MCF 10A (cell line): Measurements from ENCODE around the gene GRIK2. TPM values are rescaled to one million over a fixed set of nuclear protein-coding genes. Genes with fewer than 3 reads are reported as not detected.

Experiments
- BruUV-seq: library from RNA; stranded (reverse); fragments of 400-500 nt; replicated peaks from 2 replicates; lab custom pipeline; 2021; lab: Mats Ljungman, UMichigan
- CTCF ChIA-PET: fragments of 300-600 bp; sonication (Branson Sonifier 250); formaldehyde crosslinking; extraction: SDS; loops from one replicate; lab custom pipeline; 2021; ENCODE audit warnings: antibody characterized with exemption, inconsistent platforms; lab: Yijun Ruan, JAX
- POLR2A ChIA-PET: fragments of 300-600, 350-650 bp; sonication (Branson Sonifier 250); formaldehyde crosslinking; extraction: SDS; loops from one replicate; lab custom pipeline; 2020; ENCODE audit warnings: antibody characterized with exemption, inconsistent platforms; lab: Yijun Ruan, JAX
- DNase-seq: peaks from one replicate; pipeline ENCODE4 v3.0.0-alpha.2; 2018; ENCODE audit not compliant: unreplicated experiment
- H3K27ac Mint-ChIP-seq: one replicate; pipeline ENCODE4 v1.8.0; 2022; ENCODE audit warnings: mild to moderate bottlenecking, low read depth, mixed read lengths; ENCODE audit not compliant: unreplicated experiment
- H3K27me3 Mint-ChIP-seq: one replicate; pipeline ENCODE4 v1.8.0; 2022; ENCODE audit warnings: mixed read lengths; ENCODE audit not compliant: insufficient read depth, unreplicated experiment
- H3K36me3 Mint-ChIP-seq: one replicate; pipeline ENCODE4 v1.8.0; 2022; ENCODE audit warnings: mild to moderate bottlenecking, moderate library complexity, mixed read lengths; ENCODE audit not compliant: insufficient read depth, unreplicated experiment
- H3K4me1 Mint-ChIP-seq: one replicate; pipeline ENCODE4 v1.8.0; 2022; ENCODE audit warnings: mixed read lengths; ENCODE audit not compliant: insufficient read depth, unreplicated experiment
- H3K4me3 Mint-ChIP-seq: one replicate; pipeline ENCODE4 v1.8.0; 2022; ENCODE audit warnings: mild to moderate bottlenecking, moderate library complexity, mixed read lengths; ENCODE audit not compliant: unreplicated experiment
- H3K9me3 Mint-ChIP-seq: one replicate; pipeline ENCODE4 v1.8.0; 2022; ENCODE audit warnings: mixed read lengths; ENCODE audit not compliant: unreplicated experiment
- intact Hi-C: fragments of 100-400 bp; cut with micrococcal nuclease; formaldehyde crosslinking; loops from 2 replicates; pipeline ENCODE4 v1.14.1; 2022
- total RNA-seq: library from RNA; stranded (reverse); gene quantifications from 2 replicates; pipeline ENCODE4 v1.2.3, GENCODE V29; 2022
- TF ChIP-seq, protein P1 (sequence below): fragments of 200-600 bp; IDR thresholded peaks from one replicate; pipeline ENCODE4 v1.8.0; 2022; ENCODE audit warnings: antibody characterized with exemption, mild to moderate bottlenecking; ENCODE audit not compliant: unreplicated experiment

Gene GRIK2
- total RNA-seq, 1 experiment from 2014 or later: 0.89 TPM

DNA sequence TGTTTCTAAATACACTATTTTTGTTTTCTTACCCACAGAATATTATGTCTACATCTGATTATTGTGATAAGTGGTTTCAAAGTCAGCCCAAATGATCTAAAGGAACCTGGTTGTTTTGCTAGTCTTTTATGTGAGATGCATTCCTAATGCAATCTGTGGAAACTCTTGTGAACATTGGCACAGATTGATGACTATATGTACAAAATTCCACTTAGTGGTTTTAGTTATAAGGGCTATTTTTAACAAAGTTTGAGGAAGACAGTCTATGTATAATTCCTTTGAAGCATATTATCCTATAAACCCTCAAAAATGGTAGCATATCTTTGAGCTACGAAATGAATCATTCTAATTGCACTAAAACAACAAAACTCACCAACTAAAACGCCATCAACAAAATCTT is 140.9 kb downstream of the GRIK2 start:
- intact Hi-C loops: no loop called here
- Mint-ChIP-seq H3K36me3 (no peaks in the 10 kb centered on the region), H3K27ac (no peak overlapping the region), H3K4me3 (no peak overlapping the region), H3K9me3 (no peaks in the 10 kb centered on the region), H3K27me3 (no peaks in the 10 kb centered on the region), H3K4me1 (peaks cover 3% of the 10 kb centered on the region)
- TF ChIP-seq, protein P1, sequence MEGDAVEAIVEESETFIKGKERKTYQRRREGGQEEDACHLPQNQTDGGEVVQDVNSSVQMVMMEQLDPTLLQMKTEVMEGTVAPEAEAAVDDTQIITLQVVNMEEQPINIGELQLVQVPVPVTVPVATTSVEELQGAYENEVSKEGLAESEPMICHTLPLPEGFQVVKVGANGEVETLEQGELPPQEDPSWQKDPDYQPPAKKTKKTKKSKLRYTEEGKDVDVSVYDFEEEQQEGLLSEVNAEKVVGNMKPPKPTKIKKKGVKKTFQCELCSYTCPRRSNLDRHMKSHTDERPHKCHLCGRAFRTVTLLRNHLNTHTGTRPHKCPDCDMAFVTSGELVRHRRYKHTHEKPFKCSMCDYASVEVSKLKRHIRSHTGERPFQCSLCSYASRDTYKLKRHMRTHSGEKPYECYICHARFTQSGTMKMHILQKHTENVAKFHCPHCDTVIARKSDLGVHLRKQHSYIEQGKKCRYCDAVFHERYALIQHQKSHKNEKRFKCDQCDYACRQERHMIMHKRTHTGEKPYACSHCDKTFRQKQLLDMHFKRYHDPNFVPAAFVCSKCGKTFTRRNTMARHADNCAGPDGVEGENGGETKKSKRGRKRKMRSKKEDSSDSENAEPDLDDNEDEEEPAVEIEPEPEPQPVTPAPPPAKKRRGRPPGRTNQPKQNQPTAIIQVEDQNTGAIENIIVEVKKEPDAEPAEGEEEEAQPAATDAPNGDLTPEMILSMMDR: no peak
- ChIA-PET CTCF (no interaction called here), POLR2A (no interaction called here)
- no TSS peak for BruUV-seq
- no peak for DNase-seq

DNA sequence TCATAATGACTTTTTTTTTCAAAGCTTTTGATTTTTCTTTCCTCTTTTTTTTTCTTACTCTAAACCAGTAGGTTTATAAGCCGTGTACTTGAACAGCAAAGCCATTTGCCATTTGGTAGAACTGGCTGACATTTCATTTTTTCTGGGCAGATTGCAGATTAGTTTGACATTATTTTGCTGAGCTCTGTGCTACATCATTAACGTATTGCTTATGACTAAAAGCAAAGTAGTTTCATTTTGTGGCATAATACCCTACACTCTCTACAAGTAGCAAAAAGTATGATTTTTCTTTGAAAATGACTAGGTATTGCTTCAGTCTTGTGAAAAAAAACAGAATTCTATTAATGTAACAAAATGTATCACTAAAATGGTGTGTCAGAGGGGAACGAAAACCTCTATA is 141.3 kb downstream of the GRIK2 start:
- no peak for DNase-seq
- no peaks in the 10 kb centered on the region for H3K27me3 Mint-ChIP-seq
- H3K4me1 Mint-ChIP-seq: peaks cover 7% of the 10 kb centered on the region
- H3K27ac Mint-ChIP-seq: no peak overlapping the region
- no peaks in the 10 kb centered on the region for H3K36me3 Mint-ChIP-seq
- no peaks in the 10 kb centered on the region for H3K9me3 Mint-ChIP-seq
- intact Hi-C loops: no loop called here
- ChIA-PET CTCF (interaction anchor here (0.6 kb wide), 1 partner anchor 680 kb away, joined by 4 read pairs; no protein-coding TSS in a partner anchor), POLR2A (no interaction called here)
- no peak overlapping the region for H3K4me3 Mint-ChIP-seq
- TF ChIP-seq, protein P1: no peak
- no TSS peak for BruUV-seq

DNA sequence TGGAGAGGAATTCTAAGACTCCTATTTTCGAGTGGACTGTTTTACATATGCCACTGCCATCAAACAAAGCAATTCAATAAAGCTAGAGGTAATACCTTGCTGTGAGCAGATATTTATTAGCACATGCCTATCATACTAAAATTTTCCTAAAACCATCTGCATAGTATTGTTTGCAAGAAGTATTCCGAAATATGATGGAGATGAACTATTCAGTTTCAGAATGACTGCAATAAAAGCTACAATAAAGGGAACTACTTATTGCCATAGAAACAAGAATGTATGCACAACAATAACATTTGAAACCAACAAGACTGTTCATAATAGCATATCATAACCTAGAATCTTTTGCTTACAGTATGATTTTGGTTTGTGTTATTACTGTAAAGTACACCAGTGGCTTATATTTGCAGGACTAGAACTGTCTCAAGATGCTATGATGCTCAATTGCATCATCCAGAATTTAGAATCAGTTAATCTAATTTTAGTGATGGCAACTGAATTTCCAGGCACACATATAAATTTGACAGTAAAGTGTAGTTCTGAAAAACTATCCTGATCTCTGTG is 144.3 kb downstream of the GRIK2 start:
- ChIA-PET CTCF (interaction anchor here (0.6 kb wide), 2 partner anchors 134 to 453 kb away, joined by 3 to 4 read pairs; no protein-coding TSS in a partner anchor), POLR2A (no interaction called here)
- Mint-ChIP-seq H3K4me1 (peaks cover 23% of the 10 kb centered on the region), H3K4me3 (no peak overlapping the region), H3K36me3 (no peaks in the 10 kb centered on the region), H3K27me3 (no peaks in the 10 kb centered on the region), H3K27ac (no peak overlapping the region), H3K9me3 (no peaks in the 10 kb centered on the region)
- TF ChIP-seq, protein P1: no peak
- BruUV-seq: no TSS peak
- no peak for DNase-seq
- intact Hi-C loops: no loop called here

DNA sequence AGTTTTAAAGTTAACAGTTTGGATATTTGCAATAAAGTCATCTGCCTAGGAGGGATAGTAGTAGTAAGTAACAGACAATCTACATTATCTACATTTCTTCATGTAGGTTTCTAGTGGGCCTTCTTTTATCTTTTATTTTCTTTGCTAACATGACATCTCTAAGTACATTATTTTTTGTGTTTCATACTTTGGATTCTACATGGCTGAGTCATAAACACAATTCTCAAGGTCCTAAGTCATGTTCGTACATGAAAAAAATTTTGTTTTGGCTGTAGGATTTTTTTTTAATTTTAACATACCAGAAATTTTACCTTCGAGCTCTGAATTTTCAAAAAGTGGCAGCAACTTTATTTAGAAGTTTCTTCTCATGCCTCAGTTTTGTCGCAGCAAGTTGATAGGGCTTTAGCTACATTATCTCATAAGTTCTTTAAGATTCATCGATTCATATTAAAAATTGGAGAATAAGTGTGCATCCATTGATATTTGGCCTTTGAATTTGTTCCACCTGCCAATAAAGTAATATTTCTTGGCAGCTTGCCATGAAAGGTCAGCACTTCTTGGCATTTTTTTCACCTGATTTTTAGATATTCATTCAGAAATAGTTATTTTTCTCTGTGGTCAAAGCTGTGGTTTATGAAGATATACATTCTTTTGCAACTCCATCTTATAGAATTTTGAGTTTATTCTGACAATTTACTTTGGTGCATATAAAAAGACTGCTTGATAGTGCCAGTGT is 146.2 kb downstream of the GRIK2 start:
- Mint-ChIP-seq H3K4me3 (peak overlapping the region; percentile 33), H3K4me1 (peaks cover 33% of the 10 kb centered on the region), H3K9me3 (no peaks in the 10 kb centered on the region), H3K27me3 (no peaks in the 10 kb centered on the region), H3K36me3 (no peaks in the 10 kb centered on the region), H3K27ac (peak overlapping the region; percentile 67)
- TF ChIP-seq, protein P1: no peak
- ChIA-PET CTCF (interaction anchor here (0.6 kb wide), 1 partner anchor 534 kb away, joined by 3 read pairs; no protein-coding TSS in a partner anchor), POLR2A (interaction anchor here (0.6 kb wide), 3 partner anchors 21 to 147 kb away, joined by 3 to 4 read pairs (median 3); no protein-coding TSS in a partner anchor)
- intact Hi-C loops: no loop called here
- DNase-seq: peak; percentile 37
- no TSS peak for BruUV-seq
